Fibroblast of lung (primary cell): Measurements from ENCODE around the gene KIF13A. TPM values are rescaled to one million over a fixed set of nuclear protein-coding genes. Genes with fewer than 3 reads are reported as not detected.

Source experiments
- DNase-seq, 2 donors: peaks; one replicate each; pipeline versions ENCODE4 v3.0.0 to v3.0.0-alpha.2; 2010; ENCODE audit warnings: low read depth in 2 of 2
- H2AFZ ChIP-seq: 2 replicates; pipeline ENCODE4 v1.5.1; 2012; ENCODE audit warnings: low read length, control low read depth, inconsistent platforms
- H3K27ac ChIP-seq: 2 replicates; pipeline ENCODE4 v1.5.1; 2011; ENCODE audit warnings: low read length, control low read depth; ENCODE audit not compliant: insufficient read depth
- H3K27me3 ChIP-seq: 2 replicates; pipeline ENCODE4 v1.5.1; 2011; ENCODE audit warnings: mild to moderate bottlenecking, low read length; ENCODE audit not compliant: control insufficient read depth, insufficient read depth
- H3K36me3 ChIP-seq: 2 replicates; pipeline ENCODE4 v1.5.1; 2011; ENCODE audit warnings: low read length; ENCODE audit not compliant: control insufficient read depth, insufficient read depth
- H3K4me1 ChIP-seq: 2 replicates; pipeline ENCODE4 v1.5.1; 2011; ENCODE audit warnings: low read length; ENCODE audit not compliant: control insufficient read depth, insufficient read depth; ENCODE audit errors: extremely low read depth
- H3K4me2 ChIP-seq: 2 replicates; pipeline ENCODE4 v1.5.1; 2011; ENCODE audit warnings: low read length, control low read depth; ENCODE audit not compliant: insufficient read depth; ENCODE audit errors: extremely low read depth
- H3K4me3 ChIP-seq, 4 experiments: fragments of 200-600 bp in 1 of 4; sonication (generic) in 1 of 4; replicated peaks in 1 of 4; 2 replicates each; pipeline ENCODE4 v1.5.1; 2011 to 2016; ENCODE audit warnings: low read length in 4 of 4, low read depth in 3 of 4, mild to moderate bottlenecking in 3 of 4, control low read depth in 2 of 4, inconsistent platforms in 1 of 4, mixed read lengths in 1 of 4; ENCODE audit not compliant: insufficient read depth in 1 of 4; ENCODE audit errors: control extremely low read depth in 1 of 4
- H3K79me2 ChIP-seq: 2 replicates; pipeline ENCODE4 v1.5.1; 2012; ENCODE audit warnings: mild to moderate bottlenecking, low read length, inconsistent platforms; ENCODE audit not compliant: control insufficient read depth, insufficient read depth
- H3K9ac ChIP-seq: 2 replicates; pipeline ENCODE4 v1.5.1; 2011; ENCODE audit warnings: mild to moderate bottlenecking, low read length, control low read depth; ENCODE audit not compliant: insufficient read depth
- H3K9me3 ChIP-seq: 2 replicates; pipeline ENCODE4 v1.5.1; 2012; ENCODE audit warnings: low read depth, low read length; ENCODE audit not compliant: control insufficient read depth, insufficient read depth
- H4K20me1 ChIP-seq: 2 replicates; pipeline ENCODE4 v1.5.1; 2011; ENCODE audit warnings: low read length; ENCODE audit not compliant: control insufficient read depth, insufficient read depth; ENCODE audit errors: extremely low read depth
- CTCF ChIP-seq, 2 donors: IDR thresholded peaks in 1 of 2; conservative IDR thresholded peaks in 1 of 2; 1 replicate in 1 of 2; 2 replicates in 1 of 2; pipeline ENCODE4 v1.5.1; 2011 to 2012; ENCODE audit warnings: low read length in 2 of 2, control low read depth in 1 of 2, inconsistent platforms in 1 of 2, low read depth in 1 of 2, mild to moderate bottlenecking in 1 of 2
- EZH2 ChIP-seq: IDR thresholded peaks from 2 replicates; pipeline ENCODE4 v1.5.1; 2012; ENCODE audit warnings: low read length, control low read depth, mild to moderate bottlenecking; ENCODE audit errors: missing control alignments
- polyA plus RNA-seq, 2 donors: library from polyadenylated mRNA; depleted of rRNA in 1 of 2; stranded (reverse) in 1 of 2; unstranded in 1 of 2; fragments of >200 nt; gene quantifications; 2 replicates each; pipeline ENCODE4 v1.2.1, GENCODE V29; 2011 to 2012; ENCODE audit warnings: missing spikeins in 1 of 2
- total RNA-seq: library from RNA; depleted of rRNA; stranded (reverse); fragments of >200 nt; gene quantifications from 2 replicates; pipeline ENCODE4 v1.2.1, GENCODE V29; 2014

Gene KIF13A
- total and polyA plus RNA-seq, 2 donors (not counting 1 experiment from before 2014, with no cell fraction given), result 52.3 to 114 TPM

- no peak for TF ChIP-seq EZH2
- no peak for TF ChIP-seq CTCF (conservative IDR thresholded peaks at IDR 0.05 in 1 of 2, IDR thresholded peaks at IDR 0.05 in 1 of 2; ENCODE audit: low read depth in 1 of 2, low read length in 2 of 2)
- H3K9me3 ChIP-seq, result no peaks in the 10 kb centered on the region
- H2AFZ ChIP-seq, result no peak overlapping the region
- no peaks in the 10 kb centered on the region for H3K27me3 ChIP-seq
- no peak overlapping the region for H3K9ac ChIP-seq
- no peak overlapping the region for H3K4me3 ChIP-seq
- peaks cover 2% of the 10 kb centered on the region for H3K36me3 ChIP-seq
- DNase-seq, result peak in 1 of 2 donors; percentile 8
- H4K20me1 ChIP-seq, result no peaks in the 10 kb centered on the region
- no peaks in the 10 kb centered on the region for H3K79me2 ChIP-seq
- H3K4me1 ChIP-seq, result no peaks in the 10 kb centered on the region
- H3K27ac ChIP-seq, result no peak overlapping the region
- H3K4me2 ChIP-seq, result no peak overlapping the region
These were observed 167.4 kb downstream of the KIF13A start for GRCh38 chr6:17820055-17820454.

GRCh38 chr6:17817763-17818162 is 169.7 kb downstream of the KIF13A start:
- H3K79me2 ChIP-seq, result no peaks in the 10 kb centered on the region
- H3K4me1 ChIP-seq, result no peaks in the 10 kb centered on the region
- no peaks in the 10 kb centered on the region for H3K9me3 ChIP-seq
- H3K27me3 ChIP-seq, result no peaks in the 10 kb centered on the region
- peaks cover 3% of the 10 kb centered on the region for H3K36me3 ChIP-seq
- H3K4me3 ChIP-seq, result no peak overlapping the region
- no peak for DNase-seq
- no peak overlapping the region for H3K9ac ChIP-seq
- TF ChIP-seq EZH2 (no peak), CTCF (conservative IDR thresholded peaks at IDR 0.05 in 1 of 2, IDR thresholded peaks at IDR 0.05 in 1 of 2; ENCODE audit: low read depth in 1 of 2, low read length in 2 of 2) (no peak)
- no peak overlapping the region for H2AFZ ChIP-seq
- H4K20me1 ChIP-seq, result no peaks in the 10 kb centered on the region
- H3K4me2 ChIP-seq, result no peak overlapping the region
- H3K27ac ChIP-seq, result no peak overlapping the region

GRCh38 chr6:17816921-17817611 is 170.4 kb downstream of the KIF13A start:
- H3K27me3 ChIP-seq, result no peaks in the 10 kb centered on the region
- H3K27ac ChIP-seq, result no peak overlapping the region
- H3K4me3 ChIP-seq, result no peak overlapping the region
- no peak overlapping the region for H2AFZ ChIP-seq
- H4K20me1 ChIP-seq, result no peaks in the 10 kb centered on the region
- H3K36me3 ChIP-seq, result peaks cover 5% of the 10 kb centered on the region
- no peak overlapping the region for H3K4me2 ChIP-seq
- no peaks in the 10 kb centered on the region for H3K79me2 ChIP-seq
- DNase-seq, result peak; percentile 36 to 45
- no peaks in the 10 kb centered on the region for H3K4me1 ChIP-seq
- TF ChIP-seq EZH2 (no peak), CTCF (conservative IDR thresholded peaks at IDR 0.05 in 1 of 2, IDR thresholded peaks at IDR 0.05 in 1 of 2; ENCODE audit: low read depth in 1 of 2, low read length in 2 of 2) (peak in 1 of 2 donors; percentile 19)
- no peak overlapping the region for H3K9ac ChIP-seq
- H3K9me3 ChIP-seq, result no peaks in the 10 kb centered on the region
